HG03342 (cell line): Measurements from ENCODE around the gene OR10A4.
A peak's percentile ranks its signal among the peaks of the same experiment; 100 is the strongest.
"Not testable (repeated sequence)": the region's sequence is repeated elsewhere in the genome, so short reads cannot be mapped to it uniquely, and the experiment has no call there.

ENCODE experiments used
- ATAC-seq: cut with Tn5 transposase; IDR thresholded peaks from one replicate; pipeline ENCODE4 v1.9.1; 2021; ENCODE audit warnings: mild to moderate bottlenecking, moderate library complexity; ENCODE audit not compliant: unreplicated experiment

OR10A4 gene, protein sequence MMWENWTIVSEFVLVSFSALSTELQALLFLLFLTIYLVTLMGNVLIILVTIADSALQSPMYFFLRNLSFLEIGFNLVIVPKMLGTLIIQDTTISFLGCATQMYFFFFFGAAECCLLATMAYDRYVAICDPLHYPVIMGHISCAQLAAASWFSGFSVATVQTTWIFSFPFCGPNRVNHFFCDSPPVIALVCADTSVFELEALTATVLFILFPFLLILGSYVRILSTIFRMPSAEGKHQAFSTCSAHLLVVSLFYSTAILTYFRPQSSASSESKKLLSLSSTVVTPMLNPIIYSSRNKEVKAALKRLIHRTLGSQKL

DNA sequence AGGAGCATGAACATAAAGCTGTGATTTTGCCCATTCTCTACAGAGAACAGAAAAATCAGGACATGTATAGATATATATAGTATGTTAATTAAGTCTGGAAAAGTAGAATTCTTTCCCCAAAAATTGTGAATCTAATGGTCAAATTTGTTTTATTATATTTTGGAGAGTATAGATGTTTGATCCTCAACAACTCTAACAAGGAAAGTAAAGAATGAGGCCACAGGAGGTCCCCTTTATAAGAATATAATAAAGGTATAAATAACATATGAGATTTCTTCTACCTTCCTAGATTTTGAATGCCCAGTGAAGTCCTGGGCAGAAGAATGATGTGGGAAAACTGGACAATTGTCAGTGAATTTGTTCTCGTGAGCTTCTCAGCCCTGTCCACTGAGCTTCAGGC, at the start of gene OR10A4:
TSS of gene OR10A4 (plus strand) at position 301 of the 400 bp plus-strand sequence. CDS start at position 324, 23 bp downstream.
- ATAC-seq: no peak

DNA sequence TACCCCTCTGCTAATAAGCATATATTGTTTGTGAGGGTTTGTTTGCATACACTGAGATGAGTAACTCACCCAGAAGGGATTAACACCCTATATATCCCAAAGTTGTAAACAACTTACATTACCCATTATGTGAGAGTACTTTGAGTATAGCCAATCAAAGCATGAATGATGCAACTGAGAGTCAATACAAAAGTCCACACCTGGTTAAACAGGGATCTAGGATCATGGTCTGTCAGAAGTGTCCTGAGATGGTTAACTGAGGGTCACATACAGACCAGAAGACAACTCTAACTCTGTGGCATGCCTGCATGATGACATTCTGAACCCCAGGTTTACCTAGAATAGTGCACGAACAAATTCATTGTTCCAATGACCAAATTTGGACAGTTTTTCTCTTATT, 48.3 kb upstream of the OR10A4 start:
- no peak for ATAC-seq

DNA sequence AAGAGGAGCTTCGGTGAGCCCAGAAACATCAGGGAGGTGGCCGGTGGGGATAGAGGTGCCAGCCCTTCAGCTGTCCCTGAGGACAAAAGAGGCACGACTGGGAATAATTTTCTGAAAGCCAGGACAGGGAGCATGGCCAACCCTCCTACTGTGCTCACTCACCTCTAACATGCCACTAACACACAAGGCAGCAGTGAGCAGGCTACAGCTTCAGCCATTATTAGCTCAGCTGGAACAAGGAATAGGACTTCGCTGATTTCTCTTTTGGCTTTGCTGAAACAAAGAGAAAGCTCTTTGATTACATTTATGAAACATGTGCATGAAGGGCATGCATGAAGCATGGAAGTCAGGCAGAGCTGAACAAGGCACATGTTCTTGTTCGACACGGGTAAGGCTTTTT, 43.1 kb upstream of the OR10A4 start:
- no peak for ATAC-seq

DNA sequence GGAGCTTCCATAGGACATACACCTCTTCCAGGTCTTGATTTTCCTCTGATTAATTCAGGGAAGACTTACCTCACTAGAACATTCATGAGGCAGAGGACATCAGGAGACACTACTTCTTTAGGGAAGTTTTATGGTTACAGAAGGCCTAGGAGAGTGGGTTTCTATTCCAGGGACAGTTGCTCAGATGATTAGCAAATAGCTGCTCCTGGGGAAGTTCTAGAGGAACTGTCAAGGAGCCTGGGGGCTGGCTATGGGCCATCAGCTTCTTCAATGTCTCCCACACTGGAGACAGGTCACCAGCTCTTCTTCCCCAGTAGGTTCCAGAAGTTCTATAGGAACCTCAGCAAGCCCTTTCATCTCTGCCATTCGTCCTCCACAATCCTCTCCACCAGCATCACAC, 42.4 kb upstream of the OR10A4 start:
- ATAC-seq: no peak

DNA sequence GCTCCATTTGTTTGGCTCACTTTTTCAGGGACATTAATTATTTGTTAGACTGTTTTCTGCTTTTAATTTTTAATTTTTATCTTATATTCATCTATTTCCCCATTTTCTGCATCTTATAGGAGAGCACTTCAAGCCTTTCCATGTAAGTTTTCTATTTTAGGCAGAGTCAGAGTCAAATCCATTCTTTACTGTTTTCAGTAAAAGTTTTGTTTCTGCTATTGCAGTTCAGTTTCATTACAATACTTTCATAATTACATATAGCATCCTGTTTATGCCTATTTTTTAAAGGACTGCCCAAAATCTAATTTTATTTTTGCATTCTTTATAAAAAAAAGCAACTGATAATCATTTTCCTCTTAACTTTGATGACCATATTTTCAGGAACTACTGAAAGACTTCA, 34.7 kb upstream of the OR10A4 start:
- ATAC-seq: no peak

DNA sequence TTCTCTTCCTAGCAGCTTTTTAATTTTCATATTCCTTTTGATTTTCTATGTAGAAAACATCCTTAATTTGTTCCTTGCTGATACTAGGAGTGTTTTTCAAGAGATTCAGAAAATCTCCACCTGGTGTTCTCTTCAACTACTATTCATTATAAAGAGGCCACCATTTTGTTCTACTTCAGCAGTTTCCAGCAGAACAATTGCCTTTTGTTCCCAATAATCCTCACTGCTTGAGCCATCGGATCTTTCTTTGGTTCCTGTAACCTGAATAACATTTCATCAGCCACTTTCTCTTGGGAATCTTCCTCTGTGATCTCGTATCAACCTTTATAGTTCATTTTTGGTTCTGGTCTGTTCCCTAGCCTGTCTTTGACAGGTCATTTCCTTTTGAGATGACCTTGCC, 32.8 kb upstream of the OR10A4 start:
- ATAC-seq: no peak

DNA sequence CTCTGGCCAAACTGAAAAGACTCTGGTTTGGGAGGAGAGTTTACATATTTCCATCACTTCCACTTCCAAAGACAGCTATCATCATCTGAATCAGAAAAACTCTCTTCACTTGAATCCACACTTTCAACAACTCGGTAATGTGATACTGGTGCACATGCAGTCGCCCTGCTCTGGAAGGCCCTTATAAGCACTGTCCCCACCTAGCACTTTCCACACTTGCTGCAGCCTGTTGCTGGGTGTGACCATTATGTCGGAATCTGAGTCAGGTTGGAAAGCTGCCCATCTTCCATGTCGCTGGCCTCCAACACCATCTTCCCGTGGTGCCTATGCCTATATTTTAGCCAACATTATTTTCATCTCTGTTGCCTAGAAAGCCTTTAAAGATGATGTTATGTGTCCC, 32.1 kb upstream of the OR10A4 start:
- ATAC-seq: no peak

DNA sequence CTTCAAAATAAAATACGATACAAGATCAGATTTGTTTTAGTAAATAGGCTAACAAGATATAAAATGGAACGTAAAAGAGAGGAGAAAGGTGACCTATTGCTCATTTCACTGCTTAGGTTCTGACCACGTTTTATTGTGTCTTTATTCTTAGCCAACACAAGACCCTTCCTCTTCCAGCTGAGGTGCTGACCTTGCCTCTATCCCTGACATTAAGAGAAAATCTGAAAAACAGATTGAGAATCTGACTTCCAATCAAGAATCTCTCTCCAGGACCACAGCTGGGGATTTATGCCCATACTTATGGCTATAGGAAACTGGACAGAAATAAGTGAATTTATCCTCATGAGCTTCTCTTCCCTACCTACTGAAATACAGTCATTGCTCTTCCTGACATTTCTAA, 31.0 kb upstream of the OR10A4 start, which contains the start of gene OR10A5:
TSS of gene OR10A5 (plus strand) at position 301 of the 400 bp plus-strand sequence. CDS start at position 301, 0 bp downstream.
- no peak for ATAC-seq

DNA sequence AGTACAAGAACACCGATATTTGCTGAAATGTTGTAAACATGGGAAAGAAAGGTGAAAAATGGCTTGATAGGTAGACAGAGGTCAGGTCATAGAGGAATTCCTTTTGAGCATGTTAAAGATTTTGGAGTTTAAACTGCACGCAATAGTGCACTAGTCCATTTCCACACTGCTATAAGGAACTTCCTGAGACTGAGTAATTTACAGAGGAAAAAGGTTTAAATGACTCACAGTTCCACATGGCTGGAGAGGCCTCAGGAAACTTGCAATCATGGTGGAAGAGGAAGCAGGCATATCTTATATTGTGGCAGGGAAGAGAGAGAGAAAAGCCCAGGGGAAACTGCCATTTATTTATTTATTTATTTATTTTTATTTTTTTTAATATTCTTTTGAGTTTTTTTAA, 25.9 kb upstream of the OR10A4 start:
- no peak for ATAC-seq

DNA sequence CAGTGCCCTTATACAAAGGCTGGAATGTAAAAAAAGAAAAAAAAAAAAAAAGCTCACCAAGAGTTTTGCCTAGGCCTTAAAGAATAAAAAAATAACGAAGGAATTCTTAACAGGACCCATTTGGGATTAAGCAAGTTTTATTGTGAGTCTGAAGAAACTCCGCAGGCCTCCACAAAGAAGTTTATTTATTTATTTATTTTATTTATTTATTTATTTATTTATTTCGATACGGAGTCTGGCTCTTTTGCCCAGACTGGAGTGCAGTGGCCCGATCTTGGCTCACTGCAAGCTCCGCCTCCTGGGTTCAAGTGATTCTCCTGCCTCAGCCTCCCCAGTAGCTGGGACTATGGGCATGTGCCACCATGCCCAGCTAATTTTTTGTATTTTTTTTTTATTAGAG, 21.6 kb upstream of the OR10A4 start:
- not testable (repeated sequence) for ATAC-seq

DNA sequence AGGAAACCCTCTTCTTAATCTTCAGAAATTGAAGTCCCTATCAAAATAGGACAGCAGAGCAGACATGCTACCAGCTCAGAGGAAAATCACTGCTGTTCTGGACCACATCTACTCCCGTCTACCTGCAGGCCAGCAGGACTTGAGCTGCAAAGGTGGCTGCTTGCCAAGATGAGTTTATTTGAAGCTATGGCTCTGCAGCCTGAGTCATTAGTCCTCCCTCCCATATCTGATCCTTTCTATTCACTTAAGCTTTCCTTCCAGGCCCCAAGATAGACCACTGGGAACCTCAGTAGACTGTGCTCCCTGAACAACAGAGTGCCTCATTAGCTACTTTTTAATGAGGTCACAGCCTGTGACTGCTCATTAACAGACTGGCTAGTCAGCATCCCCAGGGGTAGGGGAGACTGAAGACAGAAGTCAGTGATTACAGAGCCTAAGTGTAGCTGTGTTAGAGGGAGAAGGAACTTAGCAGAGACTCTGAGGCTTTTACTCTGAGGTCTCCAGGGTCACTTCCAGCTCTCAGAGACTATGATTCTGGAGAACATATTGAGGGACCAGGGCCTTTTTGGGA, 20.4 kb upstream of the OR10A4 start:
- ATAC-seq: no peak

DNA sequence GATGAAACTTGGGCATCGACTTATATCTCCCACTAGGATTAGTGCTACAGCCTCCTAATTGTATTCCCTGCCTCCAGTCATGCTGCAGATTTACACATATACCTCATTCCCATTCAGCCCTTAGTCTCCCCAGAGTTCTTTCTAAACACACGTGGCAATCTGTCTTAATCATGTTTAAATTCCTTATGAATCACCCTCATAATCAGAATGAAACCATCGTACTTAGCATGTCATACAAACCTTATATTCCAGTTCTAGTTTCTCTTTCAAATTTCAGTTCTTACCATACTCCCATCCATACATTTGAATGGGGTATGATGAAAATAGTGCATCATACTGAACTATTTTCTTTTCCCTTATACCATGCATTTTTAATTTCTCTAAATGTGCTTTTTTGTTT, 19.6 kb upstream of the OR10A4 start:
- ATAC-seq: peak; percentile 91

DNA sequence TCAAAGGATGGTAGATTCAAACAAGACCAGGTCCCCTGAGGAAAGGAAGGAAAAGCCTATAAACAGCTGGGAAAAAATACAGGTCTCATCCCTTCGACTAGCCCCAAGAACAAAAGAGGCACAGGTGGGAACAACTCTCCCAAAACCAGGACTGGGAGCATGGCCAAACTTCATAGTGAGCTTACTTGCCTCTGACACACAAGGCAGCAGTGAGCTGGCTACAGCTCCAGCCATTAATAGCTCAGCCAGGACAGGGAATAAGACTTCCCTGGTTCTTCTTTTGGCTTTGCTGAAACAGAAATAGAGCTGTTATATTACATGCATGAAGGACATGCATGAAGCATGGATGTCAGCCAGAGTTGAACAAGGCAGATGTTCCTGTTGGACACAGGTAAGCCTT, 13.5 kb upstream of the OR10A4 start, which contains the start of gene OR10A2:
TSS of gene OR10A2 (plus strand) at position 97 of the 400 bp plus-strand sequence. CDS start 6,698 bp downstream, outside the sequence.
- no peak for ATAC-seq

DNA sequence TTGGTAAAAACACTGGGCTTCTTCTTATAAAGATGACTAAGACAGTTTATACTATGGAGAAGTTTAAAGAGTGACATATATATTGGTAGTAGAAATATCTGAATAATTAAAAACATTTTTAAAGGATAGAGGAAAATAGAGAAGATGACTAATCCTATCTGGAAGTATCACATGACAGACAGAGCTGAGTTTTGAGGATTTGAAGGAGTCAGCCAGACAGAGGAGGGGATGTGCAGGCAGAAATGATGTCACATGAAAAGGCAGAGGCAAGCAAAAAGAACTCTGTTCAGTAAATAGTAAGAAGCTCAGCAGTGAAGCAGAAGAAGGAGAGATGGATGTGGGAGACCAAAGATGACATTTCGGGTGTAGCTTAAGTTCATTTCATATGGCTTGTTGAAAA, 12.0 kb upstream of the OR10A4 start:
- no peak for ATAC-seq

DNA sequence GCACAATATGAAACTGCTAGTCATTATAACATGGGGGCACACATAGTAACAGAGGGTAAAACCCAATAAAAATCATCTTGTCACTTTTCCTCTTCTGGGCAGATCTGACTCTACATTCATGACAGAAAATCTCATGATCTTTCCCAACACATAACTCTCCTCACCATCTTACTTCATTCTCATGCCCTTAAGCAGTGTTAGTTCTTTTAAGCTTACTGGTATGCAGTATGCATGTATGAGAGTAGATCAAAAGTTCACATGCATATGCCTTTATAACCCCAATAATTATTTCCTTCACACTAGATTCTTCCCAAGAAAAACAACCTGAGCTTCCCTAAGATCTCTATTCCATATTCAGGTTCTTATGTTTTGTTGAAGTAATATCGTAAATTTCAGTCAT, 5.1 kb upstream of the OR10A4 start:
- ATAC-seq: no peak

DNA sequence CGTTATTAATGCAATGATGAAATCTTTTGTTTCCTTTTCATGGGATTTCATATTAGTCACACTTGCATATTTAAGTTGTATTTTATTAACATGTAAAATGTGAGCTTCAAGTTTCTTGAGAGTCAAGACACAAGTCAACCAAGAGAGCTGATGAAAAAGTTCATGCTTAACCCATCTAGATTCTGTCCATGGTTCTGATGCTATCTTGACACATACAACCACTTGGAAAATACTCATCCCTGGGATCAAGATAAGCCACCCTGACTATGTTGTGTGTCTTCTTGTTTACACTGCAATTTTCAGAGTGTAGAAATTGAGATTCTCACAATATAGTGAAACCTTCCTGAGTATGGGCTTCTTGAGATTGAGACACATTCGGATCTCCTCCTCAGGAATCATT, 664 bp upstream of the OR10A4 start:
- ATAC-seq: no peak

DNA sequence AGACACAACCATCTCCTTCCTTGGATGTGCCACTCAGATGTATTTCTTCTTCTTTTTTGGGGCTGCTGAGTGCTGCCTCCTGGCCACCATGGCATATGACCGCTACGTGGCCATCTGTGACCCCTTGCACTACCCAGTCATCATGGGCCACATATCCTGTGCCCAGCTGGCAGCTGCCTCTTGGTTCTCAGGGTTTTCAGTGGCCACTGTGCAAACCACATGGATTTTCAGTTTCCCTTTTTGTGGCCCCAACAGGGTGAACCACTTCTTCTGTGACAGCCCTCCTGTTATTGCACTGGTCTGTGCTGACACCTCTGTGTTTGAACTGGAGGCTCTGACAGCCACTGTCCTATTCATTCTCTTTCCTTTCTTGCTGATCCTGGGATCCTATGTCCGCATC, 489 bp downstream of the OR10A4 start:
- no peak for ATAC-seq

DNA sequence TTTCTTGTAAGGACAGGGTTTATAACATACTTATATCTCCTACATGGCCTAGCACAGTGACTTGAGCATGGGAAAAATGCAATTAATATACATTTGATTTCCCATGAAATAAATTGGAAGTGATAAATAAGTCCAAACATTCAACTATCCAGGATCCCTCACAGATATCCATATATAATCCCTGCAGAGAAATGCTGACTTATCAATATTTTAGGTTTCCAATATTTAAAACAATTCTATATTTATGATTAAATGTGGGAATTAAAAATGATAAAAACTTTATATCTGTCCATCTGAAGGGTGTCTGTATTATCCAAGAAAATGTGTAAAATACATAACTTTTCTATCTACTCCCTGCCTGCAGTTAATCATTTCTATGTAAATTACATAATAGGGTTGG, 6.3 kb downstream of the OR10A4 start:
- no peak for ATAC-seq

DNA sequence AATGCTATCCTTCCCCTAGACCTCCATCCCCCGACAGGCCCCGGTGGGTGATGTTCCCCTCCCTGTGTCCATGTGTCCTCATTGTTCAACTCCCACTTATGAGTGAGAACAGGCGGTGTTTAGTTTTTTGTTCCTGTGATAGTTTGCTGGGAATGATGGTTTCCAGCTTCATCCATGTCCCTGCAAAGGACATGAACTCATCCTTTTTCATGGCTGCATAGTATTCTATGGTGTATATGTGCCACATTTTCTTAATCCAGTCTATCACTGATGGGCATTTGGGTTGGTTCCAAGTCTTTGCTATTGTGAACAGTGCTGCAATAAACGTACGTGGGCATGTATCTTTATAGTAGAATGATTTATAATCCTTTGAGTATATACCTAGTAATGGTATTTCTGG, 11.3 kb downstream of the OR10A4 start:
- not testable (repeated sequence) for ATAC-seq

DNA sequence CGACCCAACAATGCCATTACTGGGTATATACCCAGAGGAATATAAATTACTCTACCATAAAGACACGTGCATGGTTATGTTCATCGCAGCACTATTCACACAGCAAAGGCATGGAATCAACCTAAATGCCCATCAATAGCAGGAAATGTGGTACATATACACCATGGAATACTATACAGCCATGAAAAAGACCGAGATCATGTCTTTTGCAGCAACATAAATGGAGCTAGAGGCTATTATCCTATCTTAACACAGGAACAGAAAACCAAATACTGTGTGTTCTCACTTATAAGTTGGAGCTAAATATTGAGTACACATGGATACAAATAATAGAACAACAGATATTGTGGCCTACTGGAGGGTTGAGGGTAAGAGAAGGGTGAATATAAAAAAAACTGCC, 12.4 kb downstream of the OR10A4 start:
- ATAC-seq: no peak

DNA sequence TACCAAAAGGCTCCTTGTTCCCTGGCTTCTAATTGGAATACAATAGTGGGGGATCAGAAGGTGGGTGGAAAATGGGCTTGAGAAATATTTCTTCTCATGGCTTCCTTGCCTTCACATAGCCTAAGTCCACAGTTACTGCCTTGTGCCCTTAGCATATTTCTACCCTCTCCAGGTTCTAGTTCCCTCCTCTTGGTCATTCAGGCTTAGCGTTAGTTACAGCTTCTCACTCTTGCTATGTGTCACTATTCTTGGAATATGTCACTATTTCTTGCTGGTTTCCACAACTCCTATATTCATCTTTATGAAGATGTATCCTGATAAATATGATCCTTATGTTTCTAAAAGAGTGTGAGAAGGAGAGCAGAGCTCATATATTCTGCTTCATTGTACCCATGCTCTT, 13.4 kb downstream of the OR10A4 start:
- ATAC-seq: peak; percentile 51

DNA sequence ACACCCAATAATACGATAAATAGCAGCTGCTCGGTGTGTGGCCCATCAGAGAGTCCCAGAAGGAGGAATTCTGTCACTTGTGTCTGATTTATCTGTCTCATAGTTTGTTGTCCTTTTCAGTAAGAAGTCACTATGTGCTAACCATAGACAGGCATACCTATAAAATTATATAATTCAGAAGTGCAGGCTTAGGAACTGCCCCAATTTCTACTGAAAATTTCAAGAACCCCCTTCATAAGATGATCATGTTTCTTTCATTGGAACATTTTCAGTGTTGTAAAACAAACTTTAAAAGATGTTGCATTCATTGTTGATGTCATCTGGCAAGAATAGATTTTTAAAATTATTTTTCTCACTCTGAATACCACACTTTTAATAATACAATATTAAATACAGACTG, 16.0 kb downstream of the OR10A4 start, which contains the start of gene OR2D2:
TSS of gene OR2D2 (minus strand) at position 101 of the 400 bp plus-strand sequence. CDS start at position 101, 0 bp downstream.
- no peak for ATAC-seq
